Ovary (tissue), 9 donors: Measurements from ENCODE around the gene SCN4A. TPM values are rescaled to one million over a fixed set of nuclear protein-coding genes. Genes with fewer than 3 reads are reported as not detected.

ENCODE experiments used
- DNase-seq, 5 donors: peaks; one replicate each; pipeline ENCODE4 v3.0.0-alpha.2; 2019 to 2020
- H3K27ac ChIP-seq, 2 donors: fragments of 200-600 bp; one replicate each; pipeline versions ENCODE4 v1.5.1 to v1.8.0; 2019 to 2022
- H3K27me3 ChIP-seq: fragments of 200-600 bp; one replicate; pipeline ENCODE4 v1.8.0; 2022
- H3K36me3 ChIP-seq: fragments of 200-600 bp; sonication (generic); one replicate; pipeline ENCODE4 v1.5.1; 2019
- H3K4me1 ChIP-seq: one replicate; pipeline ENCODE4 v1.8.1; 2013; ENCODE audit warnings: mild to moderate bottlenecking, moderate library complexity; ENCODE audit not compliant: insufficient read depth
- H3K4me3 ChIP-seq: fragments of 200-600 bp; sonication (generic); one replicate; pipeline ENCODE4 v1.5.1; 2017
- H3K9me3 ChIP-seq, 2 donors: fragments of 200-600 bp in 1 of 2; sonication (generic) in 1 of 2; one replicate each; pipeline versions ENCODE4 v1.5.1 to v1.8.1; 2013 to 2019; ENCODE audit warnings: mild to moderate bottlenecking in 1 of 2, moderate library complexity in 1 of 2
- CTCF ChIP-seq, 3 donors: fragments of 450-650 bp in 2 of 3; fragments of 200-600 bp in 1 of 3; IDR thresholded peaks; one replicate each; pipeline versions ENCODE4 v1.5.1 to v1.8.0; 2016 to 2022; ENCODE audit warnings: antibody characterized with exemption in 3 of 3, mild to moderate bottlenecking in 1 of 3
- EP300 ChIP-seq: sonication (generic); formaldehyde crosslinking; IDR thresholded peaks from one replicate; pipeline ENCODE4 v1.6.1; 2017; ENCODE audit warnings: antibody characterized with exemption
- POLR2A ChIP-seq: fragments of 450-650 bp; IDR thresholded peaks from one replicate; pipeline ENCODE4 v1.6.1; 2017; ENCODE audit warnings: antibody characterized with exemption, mild to moderate bottlenecking, moderate library complexity
- WGBS, 3 donors: extraction: QIAGEN DNeasy Blood & Tissue Kit in 1 of 3; methylation state at CpG; one replicate each; pipeline versions ENCODE4 v1.1.5 to v1.1.7; 2013 to 2017; 5-methylcytosine and 5-hydroxymethylcytosine counted together
- intact Hi-C, 4 donors: fragments of 100-400 bp; cut with DNase I; formaldehyde crosslinking; loops; one replicate each; pipeline versions ENCODE4 v1.11.0 to v1.15.1; 2022 to 2023
- polyA plus RNA-seq, 2 donors: library from polyadenylated mRNA; stranded (reverse); fragments of 200-250 nt in 1 of 2; fragments of 350-450 nt in 1 of 2; fragmentation: Illumina TruSeq in 1 of 2; extraction: RNeasy Lipid Tissue Mini Kit (QIAGEN cat#74804) in 1 of 2; gene quantifications; one replicate each; pipeline ENCODE4 v1.2.3, GENCODE V29; 2013 to 2014
- total RNA-seq, 7 donors: library from RNA; depleted of rRNA in 2 of 7; stranded (reverse); fragments of >200 nt in 2 of 7; fragmentation: NEBNext Ultra II Directional in 3 of 7; extraction: Animal tissue kit (Norgen Biotek cat#: 25700) in 3 of 7; gene quantifications; one replicate each; pipeline versions ENCODE4 v1.1.0 to v1.2.4, GENCODE V29; 2016 to 2023
- donor health status: DM: no; HTN: no; CAD: no; lungs with moderate emphysema.
- donor health status: DM: no; HTN: no; CAD: no.
- donor health status: Bipolar disorder and iron deficiency.
- donor health status: DM: yes; HTN: yes; CAD: no.
- donor health status: DM: no; HTN: no; CAD: no.
- donor health status: DM: yes; HTN: yes; CAD: no.

Gene SCN4A
- total and polyA plus RNA-seq, 9 donors, result 0.27 to 2.5 (median 0.62) TPM; not detected in 1

DNA sequence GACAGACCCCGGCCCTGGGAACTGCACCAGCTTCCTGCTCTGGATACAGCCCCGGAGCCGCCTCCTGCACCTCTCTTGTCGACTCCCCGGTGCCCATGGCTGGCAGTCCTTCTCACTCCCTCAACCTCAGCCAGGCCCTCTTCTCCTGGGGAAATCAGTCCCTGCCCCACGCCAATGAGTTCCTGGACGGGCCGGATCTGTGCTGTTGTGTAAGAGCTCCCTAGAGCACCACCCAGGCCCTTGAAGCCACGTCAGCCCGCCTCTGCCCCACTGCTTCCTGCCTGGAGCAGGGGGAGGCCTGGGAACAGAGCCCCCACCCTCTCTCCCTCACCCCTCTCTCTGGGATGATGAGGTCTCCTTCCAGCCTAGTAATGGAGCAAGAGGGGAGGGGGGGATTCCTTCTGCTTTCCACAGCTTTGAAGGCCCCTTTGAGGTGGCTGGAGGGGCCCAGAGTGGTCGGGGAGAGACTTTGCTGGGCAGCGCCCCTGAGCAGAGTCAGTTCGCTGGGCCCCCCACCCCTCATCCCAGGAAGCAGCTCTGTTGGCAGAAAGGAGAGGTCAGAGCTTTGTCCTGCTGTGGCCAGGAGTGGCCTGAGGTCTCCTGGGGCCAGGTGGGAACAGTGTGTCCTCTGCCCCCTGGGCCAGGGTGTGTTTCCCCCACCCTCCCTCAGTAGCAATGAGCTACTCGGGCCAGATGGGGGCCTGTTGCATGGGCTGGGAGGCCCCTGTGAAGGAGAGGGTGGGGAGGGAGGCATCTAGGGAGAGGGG, 29.2 kb upstream of the SCN4A start:
- TF ChIP-seq EP300 (no peak), POLR2A (no peak), CTCF (IDR thresholded peaks at IDR 0.05) (no peak)
- no peak overlapping the region for H3K27ac ChIP-seq
- H3K4me3 ChIP-seq, result no peak overlapping the region
- no peaks in the 10 kb centered on the region for H3K36me3 ChIP-seq
- H3K4me1 ChIP-seq, result peaks cover 7% of the 10 kb centered on the region
- no peak for DNase-seq
- no peaks in the 10 kb centered on the region for H3K27me3 ChIP-seq
- no peaks in the 10 kb centered on the region for H3K9me3 ChIP-seq
- intact Hi-C loops, result no loop called here
- WGBS, 3 donors, result 84 to 88% (median 87%) methylated on average over 14 of the region's 14 CpGs

GRCh38 chr17:64001091-64001579, 28.4 kb upstream of the SCN4A start:
- TF ChIP-seq POLR2A (no peak), CTCF (IDR thresholded peaks at IDR 0.05) (no peak), EP300 (no peak)
- 85 to 90% (median 87%) methylated on average over 7 of the region's 7 CpGs for WGBS, 3 donors
- Histone ChIP-seq H3K27ac (no peak overlapping the region), H3K36me3 (no peaks in the 10 kb centered on the region), H3K27me3 (no peaks in the 10 kb centered on the region), H3K4me1 (peaks cover 7% of the 10 kb centered on the region), H3K9me3 (no peaks in the 10 kb centered on the region), H3K4me3 (no peak overlapping the region)
- intact Hi-C loops, result no loop called here
- DNase-seq, result no peak

GRCh38 chr17:63999680-64000531, 27.2 kb upstream of the SCN4A start:
- Histone ChIP-seq H3K4me1 (peaks cover 7% of the 10 kb centered on the region), H3K27me3 (no peaks in the 10 kb centered on the region), H3K9me3 (no peaks in the 10 kb centered on the region), H3K27ac (no peak overlapping the region), H3K4me3 (no peak overlapping the region), H3K36me3 (no peaks in the 10 kb centered on the region)
- no peak for DNase-seq
- no peak for TF ChIP-seq POLR2A
- TF ChIP-seq EP300, result no peak
- TF ChIP-seq CTCF (IDR thresholded peaks at IDR 0.05), result no peak
- intact Hi-C loops, result no loop called here
- 83 to 86% (median 85%) methylated on average over 25 of the region's 25 CpGs for WGBS, 3 donors

- intact Hi-C loops, result no loop called here
Observed at GRCh38 chr17:63998721-63999679, 26.3 kb upstream of the SCN4A start.

More at GRCh38 chr17:63998721-63999679, 26.3 kb upstream of the SCN4A start:
- TF ChIP-seq CTCF (IDR thresholded peaks at IDR 0.05) (no peak), POLR2A (no peak), EP300 (no peak)
- DNase-seq, result no peak
- Histone ChIP-seq H3K4me1 (peaks cover 7% of the 10 kb centered on the region), H3K36me3 (no peaks in the 10 kb centered on the region), H3K9me3 (no peaks in the 10 kb centered on the region), H3K27me3 (no peaks in the 10 kb centered on the region), H3K4me3 (peak overlapping the region; percentile 38), H3K27ac (no peak overlapping the region)
- 23 to 31% (median 24%) methylated on average over 24 to 33 of the region's 33 CpGs for WGBS, 3 donors
